Pancreas (tissue), 10 donors: ENCODE data around the gene FRAT1. TPM values are rescaled to one million over a fixed set of nuclear protein-coding genes. Genes with fewer than 3 reads are reported as not detected.

Source experiments
- ATAC-seq, 4 donors: fragments of 200-7000 bp; cut with Tn5 transposase; one replicate each; pipeline versions ENCODE4 v1.8.0 to v1.9.1; 2020; ENCODE audit warnings: mild to moderate bottlenecking in 4 of 4, moderate library complexity in 4 of 4
- DNase-seq, 6 donors: peaks; one replicate each; pipeline ENCODE4 v3.0.0-alpha.2; 2020
- FAIRE-seq: peaks from 2 replicates; lab custom pipeline; 2012; peaks lifted over from hg19 to GRCh38; lab: Jason Lieb, UNC
- H3K27ac ChIP-seq, 4 donors: fragments of 200-600 bp; sonication (generic); 1 replicate in 3 of 4; 2 replicates in 1 of 4; pipeline versions ENCODE4 v1.5.0 to v1.8.0; 2020
- H3K27me3 ChIP-seq, 4 donors: fragments of 200-600 bp; one replicate each; pipeline ENCODE4 v1.8.0; 2021
- H3K36me3 ChIP-seq, 3 donors: fragments of 200-600 bp; sonication (generic) in 1 of 3; one replicate each; pipeline versions ENCODE4 v1.5.0 to v1.8.0; 2020 to 2021
- H3K4me1 ChIP-seq, 3 donors: fragments of 200-600 bp; one replicate each; pipeline ENCODE4 v1.8.0; 2021
- H3K4me3 ChIP-seq, 4 donors: fragments of 200-600 bp; sonication (generic) in 2 of 4; one replicate each; pipeline versions ENCODE4 v1.5.0 to v1.8.0; 2020 to 2021
- H3K9me3 ChIP-seq, 4 donors: fragments of 200-600 bp; one replicate each; pipeline ENCODE4 v1.8.0; 2021
- WGBS, 2 donors: extraction: QIAGEN DNeasy Blood & Tissue Kit; methylation state at CpG; one replicate each; pipeline ENCODE4 v1.1.7; 2013; 5-methylcytosine and 5-hydroxymethylcytosine counted together
- intact Hi-C, 3 donors: fragments of 100-400 bp; cut with DNase I; formaldehyde crosslinking; loops; one replicate each; pipeline versions ENCODE4 v1.11.1 to v1.14.2; 2022
- polyA plus RNA-seq, 2 donors: library from polyadenylated mRNA; stranded (reverse); fragments of 200-250 nt; gene quantifications; one replicate each; pipeline ENCODE4 v1.2.3, GENCODE V29; 2013
- total RNA-seq, 6 donors: library from RNA; stranded (reverse); fragmentation: NEBNext Ultra II Directional in 4 of 6; extraction: Animal tissue kit (Norgen Biotek cat#: 25700) in 4 of 6; gene quantifications; one replicate each; pipeline versions ENCODE4 v1.2.1 to v1.2.4, GENCODE V29; 2021 to 2023
- TF ChIP-seq, protein P1 (sequence below), 4 donors: fragments of 200-600 bp; sonication (generic) in 3 of 4; IDR thresholded peaks; one replicate each; pipeline versions ENCODE4 v1.5.0 to v1.8.0; 2021; ENCODE audit warnings: antibody characterized with exemption in 4 of 4
- donor health status: healthy with polysubstance abuse.
- donor health status: DM: no; HTN: no; CAD: no; lungs with moderate emphysema.
- donor health status: DM: no; HTN: no; CAD: no.
- donor health status: control.
- donor health status: control.
- donor health status: Bipolar disorder and iron deficiency.
- donor health status: DM: yes; HTN: yes; CAD: no.
- donor health status: DM: no; HTN: no; CAD: no.
- donor health status: DM: no; HTN: no; CAD: no.
- donor health status: DM: yes; HTN: yes; CAD: no.

The FRAT1 gene
- total and polyA plus RNA-seq, 8 donors = 1.6 to 5.2 (median 3.1) TPM

DNA sequence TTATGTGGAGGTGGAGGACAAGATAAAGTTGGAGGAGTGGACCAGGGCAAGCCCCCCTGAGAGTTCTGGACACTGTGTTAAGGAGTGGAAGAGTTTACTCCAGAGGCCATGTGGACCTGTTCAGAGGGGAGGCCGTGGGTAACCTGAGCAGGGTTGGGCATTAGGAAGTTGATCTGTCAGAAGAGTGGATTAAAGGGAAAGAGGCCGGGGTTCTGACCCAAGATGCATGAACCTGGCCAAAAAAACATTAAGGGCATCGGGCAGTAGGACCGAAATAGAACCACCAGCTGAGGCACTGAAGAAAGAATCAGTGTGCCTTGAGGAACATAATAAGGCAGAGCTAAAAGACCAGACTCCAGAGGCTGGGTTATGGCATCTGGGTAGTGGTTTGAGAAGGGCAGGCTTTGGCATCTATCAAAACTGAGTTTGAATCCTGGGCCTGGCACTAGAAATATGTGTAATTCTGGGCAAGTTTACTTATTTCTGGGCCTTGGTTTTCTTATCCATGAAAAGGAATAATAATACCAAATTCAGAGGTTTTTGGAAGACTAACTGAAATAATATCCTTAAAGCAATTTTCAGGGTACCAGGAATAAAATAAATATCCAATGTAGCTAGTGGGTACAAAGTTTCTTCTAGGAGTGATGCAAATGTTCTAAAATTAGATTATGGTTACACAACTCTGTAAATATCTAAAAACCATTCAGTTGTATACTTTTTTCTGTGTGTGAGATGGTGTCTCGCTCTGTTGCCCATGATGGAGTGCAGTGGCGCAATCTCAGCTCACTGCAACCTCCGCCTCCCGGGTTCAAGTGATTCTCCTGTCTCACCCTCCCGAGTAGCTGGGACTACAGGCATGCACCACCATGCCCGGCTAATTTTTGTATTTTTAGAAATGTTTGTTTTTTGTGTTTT, 10.9 kb upstream of the FRAT1 start:
- no peaks in the 10 kb centered on the region for H3K36me3 ChIP-seq
- no peak for FAIRE-seq
- no peaks in the 10 kb centered on the region for H3K9me3 ChIP-seq
- ATAC-seq = no peak
- WGBS, 2 donors = 77 to 80% methylated on average over 10 of the region's 10 CpGs
- no peak overlapping the region for H3K27ac ChIP-seq
- no peak for DNase-seq
- H3K4me1 ChIP-seq = no peaks in the 10 kb centered on the region
- no peaks in the 10 kb centered on the region for H3K27me3 ChIP-seq
- H3K4me3 ChIP-seq = no peak overlapping the region
- intact Hi-C loops = no loop called here
- TF ChIP-seq, protein P1, sequence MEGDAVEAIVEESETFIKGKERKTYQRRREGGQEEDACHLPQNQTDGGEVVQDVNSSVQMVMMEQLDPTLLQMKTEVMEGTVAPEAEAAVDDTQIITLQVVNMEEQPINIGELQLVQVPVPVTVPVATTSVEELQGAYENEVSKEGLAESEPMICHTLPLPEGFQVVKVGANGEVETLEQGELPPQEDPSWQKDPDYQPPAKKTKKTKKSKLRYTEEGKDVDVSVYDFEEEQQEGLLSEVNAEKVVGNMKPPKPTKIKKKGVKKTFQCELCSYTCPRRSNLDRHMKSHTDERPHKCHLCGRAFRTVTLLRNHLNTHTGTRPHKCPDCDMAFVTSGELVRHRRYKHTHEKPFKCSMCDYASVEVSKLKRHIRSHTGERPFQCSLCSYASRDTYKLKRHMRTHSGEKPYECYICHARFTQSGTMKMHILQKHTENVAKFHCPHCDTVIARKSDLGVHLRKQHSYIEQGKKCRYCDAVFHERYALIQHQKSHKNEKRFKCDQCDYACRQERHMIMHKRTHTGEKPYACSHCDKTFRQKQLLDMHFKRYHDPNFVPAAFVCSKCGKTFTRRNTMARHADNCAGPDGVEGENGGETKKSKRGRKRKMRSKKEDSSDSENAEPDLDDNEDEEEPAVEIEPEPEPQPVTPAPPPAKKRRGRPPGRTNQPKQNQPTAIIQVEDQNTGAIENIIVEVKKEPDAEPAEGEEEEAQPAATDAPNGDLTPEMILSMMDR (IDR thresholded peaks at IDR 0.05) = no peak

DNA sequence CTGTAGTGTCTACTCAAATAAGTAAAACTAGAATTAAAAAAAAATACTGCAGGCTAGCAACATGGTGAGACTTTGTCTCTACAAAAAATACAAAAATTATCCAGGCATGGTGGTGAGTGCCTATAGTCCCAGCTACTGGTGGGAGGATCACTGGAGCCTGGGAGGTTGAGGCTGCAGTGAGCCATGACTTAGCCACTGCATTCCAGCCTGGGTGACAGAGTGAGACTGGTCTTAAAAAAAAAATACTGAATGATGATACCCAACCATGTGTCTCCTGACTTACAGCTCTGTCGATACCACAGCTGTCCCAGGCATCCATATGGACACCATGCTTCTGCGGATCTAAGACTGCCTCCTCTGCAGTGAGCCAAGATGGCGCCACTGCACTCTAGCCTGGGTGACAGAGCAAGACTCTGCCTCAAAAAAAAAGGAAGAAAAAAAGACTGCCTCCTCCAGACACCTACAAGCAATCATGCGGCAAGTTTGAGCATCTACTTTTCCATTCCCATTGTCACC, 7.9 kb upstream of the FRAT1 start:
- FAIRE-seq (no peak), ATAC-seq (no peak), DNase-seq (no peak)
- H3K36me3 ChIP-seq = no peaks in the 10 kb centered on the region
- H3K27ac ChIP-seq = no peak overlapping the region
- H3K4me3 ChIP-seq = no peak overlapping the region
- TF ChIP-seq, protein P1 (IDR thresholded peaks at IDR 0.05) = no peak
- no peaks in the 10 kb centered on the region for H3K4me1 ChIP-seq
- WGBS, 2 donors = 94 to 97% methylated on average over 4 of the region's 4 CpGs
- intact Hi-C loops = no loop called here
- no peaks in the 10 kb centered on the region for H3K9me3 ChIP-seq
- H3K27me3 ChIP-seq = no peaks in the 10 kb centered on the region

- no peaks in the 10 kb centered on the region for H3K36me3 ChIP-seq
- 79 to 87% methylated on average over 6 of the region's 6 CpGs for WGBS, 2 donors
- ATAC-seq (no peak), FAIRE-seq (no peak), DNase-seq (no peak)
- H3K4me3 ChIP-seq = no peak overlapping the region
- H3K9me3 ChIP-seq = no peaks in the 10 kb centered on the region
- intact Hi-C loops = no loop called here
- TF ChIP-seq, protein P1 (IDR thresholded peaks at IDR 0.05) = no peak
- no peak overlapping the region for H3K27ac ChIP-seq
- H3K4me1 ChIP-seq = no peaks in the 10 kb centered on the region
- H3K27me3 ChIP-seq = no peaks in the 10 kb centered on the region
Observed at GRCh38 chr10:97312897-97313296, 6.2 kb upstream of the FRAT1 start.

DNA sequence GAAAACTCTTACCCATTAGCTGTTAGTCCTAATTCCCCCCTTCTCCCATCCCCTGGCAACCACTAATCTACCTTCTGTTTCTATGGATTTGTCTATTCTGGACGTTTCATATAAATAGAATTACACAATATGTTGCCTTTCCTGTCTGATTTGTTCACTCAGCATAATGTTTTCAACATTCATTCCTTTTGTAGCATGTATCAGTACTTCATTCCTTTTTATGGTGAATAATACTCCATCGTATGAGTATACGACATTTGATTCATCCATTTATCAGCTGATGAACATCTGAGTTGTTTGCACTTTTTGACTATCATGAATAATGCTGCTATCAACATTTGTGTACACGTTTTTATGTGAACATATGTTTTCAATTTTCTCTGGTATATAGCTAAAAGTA, 4.4 kb upstream of the FRAT1 start:
- TF ChIP-seq, protein P1 (IDR thresholded peaks at IDR 0.05) = no peak
- Histone ChIP-seq H3K36me3 (no peaks in the 10 kb centered on the region), H3K4me3 (no peak overlapping the region), H3K4me1 (no peaks in the 10 kb centered on the region), H3K9me3 (no peaks in the 10 kb centered on the region), H3K27me3 (no peaks in the 10 kb centered on the region), H3K27ac (no peak overlapping the region)
- no peak for FAIRE-seq
- no peak for DNase-seq
- ATAC-seq = no peak
- 52 to 58% methylated on average over 4 of the region's 4 CpGs for WGBS, 2 donors
- intact Hi-C loops = no loop called here
